Subcutaneous abdominal adipose tissue (tissue), 5 donors: ENCODE data around the gene SEC14L5.
"Not testable (repeated sequence)": the region's sequence is repeated elsewhere in the genome, so short reads cannot be mapped to it uniquely, and the experiment has no call there.

ENCODE experiments used
- H3K27ac ChIP-seq: one replicate; pipeline ENCODE4 v1.7.0; 2013; ENCODE audit warnings: low read depth, mild to moderate bottlenecking, inconsistent platforms, low read length, moderate library complexity
- H3K27me3 ChIP-seq, 5 donors: one replicate each; pipeline ENCODE4 v1.7.0; 2013; ENCODE audit warnings: low read length in 5 of 5, inconsistent platforms in 1 of 5; ENCODE audit not compliant: control insufficient read depth in 5 of 5, insufficient read depth in 4 of 5
- H3K36me3 ChIP-seq, 5 donors: one replicate each; pipeline ENCODE4 v1.7.0; 2013; ENCODE audit warnings: low read length in 5 of 5; ENCODE audit not compliant: control insufficient read depth in 5 of 5, insufficient read depth in 5 of 5
- H3K4me1 ChIP-seq, 5 donors: one replicate each; pipeline ENCODE4 v1.7.0; 2013; ENCODE audit warnings: low read length in 5 of 5, mild to moderate bottlenecking in 3 of 5, moderate library complexity in 1 of 5; ENCODE audit not compliant: control insufficient read depth in 5 of 5, insufficient read depth in 5 of 5
- H3K4me3 ChIP-seq, 5 donors: one replicate each; pipeline ENCODE4 v1.7.0; 2013; ENCODE audit warnings: low read length in 5 of 5, low read depth in 1 of 5
- H3K9ac ChIP-seq, 5 donors: one replicate each; pipeline ENCODE4 v1.7.0; 2013; ENCODE audit warnings: low read length in 5 of 5, mild to moderate bottlenecking in 4 of 5, moderate library complexity in 3 of 5
- H3K9me3 ChIP-seq, 5 donors: one replicate each; pipeline ENCODE4 v1.7.0; 2013; ENCODE audit warnings: low read length in 5 of 5; ENCODE audit not compliant: control insufficient read depth in 5 of 5
- donor health status: healthy.
- donor health status: healthy.
- donor health status: healthy.
- donor health status: healthy.
- donor health status: healthy.

Gene SEC14L5

DNA sequence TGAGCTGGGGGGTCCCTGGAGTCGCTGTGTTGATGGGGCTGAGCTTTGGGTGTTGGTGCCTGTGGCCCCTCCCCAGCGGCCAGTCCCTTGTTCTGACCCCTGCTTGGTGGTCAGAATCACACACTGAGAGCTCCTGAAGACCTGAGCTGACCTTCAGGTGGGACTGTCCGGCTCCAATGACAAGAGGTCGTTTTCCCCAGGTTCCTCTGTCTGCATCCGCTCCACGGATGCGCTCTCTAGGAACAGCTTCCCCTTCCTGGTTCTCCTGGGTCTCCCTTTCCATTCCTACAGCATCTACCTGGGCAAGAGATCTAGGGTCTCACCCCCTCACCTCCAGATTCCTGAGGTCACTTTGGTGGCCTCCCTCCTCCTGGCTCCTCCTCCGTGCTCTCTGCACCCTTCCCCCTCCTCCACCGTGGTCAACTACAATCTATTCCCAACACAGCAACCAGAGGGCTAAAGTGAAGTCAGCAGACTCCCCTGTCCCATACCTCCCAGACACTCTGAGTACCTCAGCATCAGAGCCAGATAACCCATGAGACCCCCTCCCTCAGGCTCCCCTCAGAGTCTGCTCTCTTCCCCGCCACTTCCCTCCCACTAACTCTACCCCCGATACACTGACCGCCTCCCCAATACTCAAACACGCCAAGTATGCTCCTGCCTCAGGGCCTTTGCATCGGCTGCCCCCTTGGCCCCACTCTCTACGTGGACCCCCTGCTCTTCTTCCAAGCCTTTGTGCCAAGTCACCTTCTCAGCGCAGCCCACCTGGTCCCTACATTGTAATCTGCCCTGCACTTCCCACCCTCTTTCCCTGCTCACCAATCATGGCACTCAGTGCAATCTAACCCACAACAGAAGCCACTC lies 9.0 kb upstream of the SEC14L5 start:
- H3K27ac ChIP-seq: no peak overlapping the region
- no peaks in the 10 kb centered on the region for H3K9me3 ChIP-seq
- H3K4me1 ChIP-seq: peaks cover 0 to 19% (median 16%) of the 10 kb centered on the region in 5 donors
- no peak overlapping the region for H3K9ac ChIP-seq
- no peak overlapping the region for H3K4me3 ChIP-seq
- peaks cover 0 to 29% (median 8%) of the 10 kb centered on the region in 5 donors for H3K27me3 ChIP-seq
- no peaks in the 10 kb centered on the region for H3K36me3 ChIP-seq

GRCh38 chr16:4949986-4950385 lies 8.1 kb upstream of the SEC14L5 start:
- Histone ChIP-seq H3K4me3 (no peak overlapping the region), H3K4me1 (peaks cover 0 to 11% (median 8%) of the 10 kb centered on the region in 5 donors), H3K27ac (no peak overlapping the region), H3K9me3 (no peaks in the 10 kb centered on the region), H3K36me3 (no peaks in the 10 kb centered on the region), H3K9ac (no peak overlapping the region), H3K27me3 (peaks cover 0 to 26% (median 8%) of the 10 kb centered on the region in 5 donors)

DNA sequence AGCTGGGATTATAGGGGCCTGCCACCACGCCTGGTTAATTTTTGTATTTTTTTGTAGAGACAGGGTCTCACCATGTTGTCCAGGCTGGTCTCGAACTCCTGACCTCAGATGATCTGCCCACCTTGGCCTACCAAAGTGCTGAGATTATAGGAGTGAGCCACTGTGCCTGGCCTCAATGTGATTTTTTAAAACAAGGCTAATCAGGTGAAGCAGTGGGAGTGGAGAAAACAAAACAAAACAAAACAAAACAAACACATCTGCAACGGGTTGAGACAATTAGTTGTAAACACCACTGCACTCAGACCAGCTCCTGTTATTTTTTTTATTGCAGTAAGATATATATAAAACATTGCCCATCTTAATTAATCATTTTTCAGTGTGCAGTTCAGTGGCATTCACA lies 6.5 kb upstream of the SEC14L5 start:
- H3K4me1 ChIP-seq, H3K4me3 ChIP-seq, H3K9ac ChIP-seq, H3K36me3 ChIP-seq, H3K9me3 ChIP-seq, H3K27ac ChIP-seq: not testable (repeated sequence)
- peaks cover 0 to 19% (median 3%) of the 10 kb centered on the region in 5 donors for H3K27me3 ChIP-seq

- Histone ChIP-seq H3K27ac (no peak overlapping the region), H3K4me1 (peaks cover 1 to 17% (median 14%) of the 10 kb centered on the region in 5 donors), H3K36me3 (no peaks in the 10 kb centered on the region), H3K9ac (no peak overlapping the region), H3K27me3 (peaks cover 0 to 4% (median 0%) of the 10 kb centered on the region in 5 donors), H3K4me3 (no peak overlapping the region), H3K9me3 (no peaks in the 10 kb centered on the region)
Measured at GRCh38 chr16:4954714-4955113, 3.4 kb upstream of the SEC14L5 start.

DNA sequence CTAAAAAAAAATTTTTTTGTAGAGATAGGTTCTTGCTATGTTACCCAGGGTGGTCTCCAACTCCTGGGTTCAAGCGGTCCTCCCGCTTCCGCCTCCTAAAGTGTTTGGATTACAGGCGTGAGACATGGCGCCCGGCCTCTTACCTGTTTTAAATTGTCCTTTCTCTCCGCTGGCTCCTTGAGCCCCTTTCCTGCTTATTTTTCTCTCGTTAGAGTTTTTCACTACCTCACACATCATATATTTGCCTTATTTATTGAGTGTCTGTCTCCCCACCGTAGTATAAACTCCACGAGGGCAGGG lies 760 bp upstream of the SEC14L5 start:
- Histone ChIP-seq H3K4me3 (peak overlapping the region in 4 of 5 donors; percentile 55 to 74 (median 68)), H3K9me3 (no peaks in the 10 kb centered on the region), H3K27ac (no peak overlapping the region), H3K27me3 (peaks cover 0 to 4% (median 0%) of the 10 kb centered on the region in 5 donors), H3K36me3 (no peaks in the 10 kb centered on the region), H3K4me1 (peaks cover 1 to 17% (median 14%) of the 10 kb centered on the region in 5 donors), H3K9ac (peak overlapping the region in 2 of 5 donors; percentile 54 to 66)

- Histone ChIP-seq H3K27me3 (no peaks in the 10 kb centered on the region), H3K4me1 (peaks cover 1 to 17% (median 14%) of the 10 kb centered on the region in 5 donors), H3K4me3 (peak overlapping the region; percentile 49 to 79 (median 66)), H3K9me3 (no peaks in the 10 kb centered on the region), H3K9ac (peak overlapping the region in 1 of 5 donors; percentile 51), H3K27ac (no peak overlapping the region), H3K36me3 (no peaks in the 10 kb centered on the region)
Measured at GRCh38 chr16:4958510-4959438, 644 bp downstream of the SEC14L5 start.

DNA sequence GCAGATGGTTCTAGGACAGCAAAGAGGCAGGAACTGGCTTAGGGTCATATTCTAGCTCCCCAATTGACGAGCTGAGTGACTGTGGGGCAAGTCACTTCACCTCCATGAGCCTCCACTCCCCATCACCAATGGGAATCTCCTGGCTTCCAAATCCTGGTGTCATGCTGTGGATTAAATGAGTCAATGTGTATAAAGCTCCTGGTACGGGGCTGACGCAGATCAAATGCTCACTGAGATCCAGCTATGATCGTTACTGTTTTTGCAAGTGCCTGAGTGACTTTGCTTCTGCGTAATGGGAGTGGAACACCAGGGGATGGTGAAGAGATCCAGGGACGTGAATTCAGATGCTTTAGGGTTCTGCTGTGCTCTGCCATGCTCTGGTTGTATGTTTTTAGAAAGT lies 2.4 kb downstream of the SEC14L5 start:
- H3K4me3 ChIP-seq: no peak overlapping the region
- peaks cover 1 to 17% (median 14%) of the 10 kb centered on the region in 5 donors for H3K4me1 ChIP-seq
- H3K27ac ChIP-seq: no peak overlapping the region
- H3K27me3 ChIP-seq: no peaks in the 10 kb centered on the region
- H3K9me3 ChIP-seq: no peaks in the 10 kb centered on the region
- H3K9ac ChIP-seq: no peak overlapping the region
- no peaks in the 10 kb centered on the region for H3K36me3 ChIP-seq

GRCh38 chr16:4962716-4963115 lies 4.6 kb downstream of the SEC14L5 start:
- Histone ChIP-seq H3K36me3 (no peaks in the 10 kb centered on the region), H3K9me3 (no peaks in the 10 kb centered on the region), H3K27ac (no peak overlapping the region), H3K9ac (no peak overlapping the region), H3K27me3 (no peaks in the 10 kb centered on the region), H3K4me1 (peaks cover 1 to 12% (median 10%) of the 10 kb centered on the region in 5 donors), H3K4me3 (no peak overlapping the region)

DNA sequence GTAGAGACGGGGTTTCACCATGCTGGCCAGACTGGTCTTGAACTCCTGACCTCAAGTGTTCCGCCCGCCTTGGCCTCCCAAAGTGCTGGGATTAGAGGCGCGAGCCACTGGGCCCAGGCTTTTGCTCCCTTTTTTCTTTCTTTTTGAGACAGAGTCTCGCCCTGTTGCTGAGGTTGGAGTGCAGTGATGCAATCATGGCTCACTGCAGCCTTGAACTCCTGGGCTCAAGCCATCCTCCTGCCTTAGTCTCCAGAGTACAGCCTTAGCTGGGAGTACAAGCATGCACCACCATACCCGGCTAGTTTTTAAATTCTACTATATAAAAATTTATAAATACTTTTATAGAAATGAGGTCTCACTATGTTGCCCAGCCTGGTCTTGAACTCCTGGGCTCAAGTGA lies 5.4 kb downstream of the SEC14L5 start:
- not testable (repeated sequence) for H3K36me3 ChIP-seq, H3K4me3 ChIP-seq, H3K4me1 ChIP-seq, H3K9ac ChIP-seq, H3K27ac ChIP-seq, H3K27me3 ChIP-seq, H3K9me3 ChIP-seq
